SU-DHL-6 (cell line): ENCODE data around the gene RBFA.

Experiments used
- H2AFZ ChIP-seq: fragments of 200-600 bp; sonication (generic); 2 replicates; pipeline ENCODE4 v1.6.1; 2014; ENCODE audit warnings: low read depth, mild to moderate bottlenecking, moderate library complexity, mixed read lengths, antibody characterized with exemption, low read length; ENCODE audit not compliant: severe bottlenecking
- H3F3A ChIP-seq: fragments of 200-600 bp; shearing (Covaris generic); 2 replicates; pipeline ENCODE4 v1.6.0; 2016; ENCODE audit warnings: antibody characterized with exemption, mild to moderate bottlenecking; ENCODE audit not compliant: insufficient read depth
- H3K27ac ChIP-seq: fragments of 200-600 bp; sonication (generic); 2 replicates; pipeline ENCODE4 v1.5.1; 2016; ENCODE audit warnings: low read depth, mild to moderate bottlenecking, low read length, moderate library complexity, mixed read lengths
- H3K27me3 ChIP-seq: fragments of 200-600 bp; sonication (generic), shearing (Covaris generic); 2 replicates; pipeline ENCODE4 v1.6.0; 2014; ENCODE audit warnings: mild to moderate bottlenecking, low read length
- H3K36me3 ChIP-seq: fragments of 200-600 bp; sonication (generic); 2 replicates; pipeline ENCODE4 v1.6.1; 2014; ENCODE audit warnings: mild to moderate bottlenecking, low read length, mixed read lengths
- H3K4me2 ChIP-seq: fragments of 300-600, 200-600 bp; shearing (Covaris generic), sonication (generic); 2 replicates; pipeline ENCODE4 v1.6.0; 2014; ENCODE audit warnings: low read length, low read depth, mild to moderate bottlenecking; ENCODE audit not compliant: poor library complexity, severe bottlenecking
- H3K4me3 ChIP-seq: fragments of 200-600 bp; sonication (generic); 2 replicates; pipeline ENCODE4 v1.5.1; 2014; ENCODE audit warnings: antibody characterized with exemption, low read length, mild to moderate bottlenecking, mixed read lengths; ENCODE audit not compliant: insufficient read depth, poor library complexity, severe bottlenecking
- H3K79me2 ChIP-seq: fragments of 200-600 bp; sonication (generic); 2 replicates; pipeline ENCODE4 v1.6.1; 2014; ENCODE audit warnings: mild to moderate bottlenecking, low read length, moderate library complexity; ENCODE audit not compliant: insufficient read depth
- H3K9ac ChIP-seq: fragments of 200-600 bp; sonication (generic); 2 replicates; pipeline ENCODE4 v1.7.0; 2014; ENCODE audit warnings: mild to moderate bottlenecking, low read length
- H3K9me2 ChIP-seq: fragments of 200-600 bp; sonication (generic); replicated peaks from 2 replicates; pipeline ENCODE4 v1.6.1; 2014; ENCODE audit warnings: low read length; ENCODE audit not compliant: insufficient read depth
- H3K9me3 ChIP-seq: fragments of 200-600 bp; sonication (generic); 2 replicates; pipeline ENCODE4 v1.6.1; 2014; ENCODE audit warnings: low read length, mixed read lengths; ENCODE audit not compliant: insufficient read depth
- H4K20me1 ChIP-seq: fragments of 200-600 bp; sonication (generic); 2 replicates; pipeline ENCODE4 v1.6.1; 2014; ENCODE audit warnings: low read depth, mild to moderate bottlenecking, antibody characterized with exemption, low read length, moderate library complexity, mixed read lengths
- CTCF ChIP-seq: fragments of 200-600 bp; sonication (generic); IDR thresholded peaks from one replicate; pipeline ENCODE4 v1.5.1; 2017; ENCODE audit warnings: antibody characterized with exemption, mild to moderate bottlenecking, low read length, moderate library complexity; ENCODE audit not compliant: insufficient read depth, poor library complexity, severe bottlenecking
- EZH2phosphoT487 ChIP-seq: fragments of 200-600 bp; sonication (generic), shearing (Covaris generic); conservative IDR thresholded peaks from 2 replicates; pipeline ENCODE4 v1.6.1; 2018; ENCODE audit warnings: mild to moderate bottlenecking, antibody characterized with exemption, low read length, moderate library complexity, mixed read lengths

Gene RBFA

DNA sequence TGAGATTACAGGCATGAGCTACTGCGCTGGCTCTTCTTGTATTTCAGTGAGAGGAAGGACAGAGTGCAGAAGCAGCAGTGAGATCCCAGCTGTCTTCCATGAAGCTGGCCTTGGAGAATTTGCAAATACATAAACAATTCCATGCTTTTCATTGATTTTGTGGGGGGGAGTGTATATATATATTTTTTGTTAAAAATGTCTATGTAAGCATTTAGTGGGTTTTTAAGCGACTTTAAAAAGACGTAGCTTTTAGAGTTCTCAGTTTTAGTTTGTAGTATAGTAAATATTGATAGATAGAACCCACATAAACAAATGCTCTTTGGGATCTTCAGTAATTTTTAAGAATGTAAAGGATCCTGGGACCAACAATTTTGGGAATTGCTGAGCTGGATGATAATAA lies 6.3 kb downstream of the RBFA start:
- Histone ChIP-seq H3K9me2 (no peaks in the 10 kb centered on the region), H3F3A (no peaks in the 10 kb centered on the region), H4K20me1 (no peaks in the 10 kb centered on the region), H3K9ac (no peak overlapping the region), H3K9me3 (no peaks in the 10 kb centered on the region), H3K27ac (no peak overlapping the region), H3K79me2 (peaks cover 18% of the 10 kb centered on the region), H3K4me2 (no peak overlapping the region), H3K27me3 (no peaks in the 10 kb centered on the region), H3K36me3 (no peaks in the 10 kb centered on the region), H3K4me3 (no peak overlapping the region), H2AFZ (no peak overlapping the region)
- TF ChIP-seq EZH2phosphoT487 (no peak), CTCF (no peak)

GRCh38 chr18:80041424-80041823 lies 7.2 kb downstream of the RBFA start:
- Histone ChIP-seq H3K27me3 (no peaks in the 10 kb centered on the region), H4K20me1 (no peaks in the 10 kb centered on the region), H3K4me2 (no peak overlapping the region), H3K27ac (no peak overlapping the region), H3K79me2 (peaks cover 9% of the 10 kb centered on the region), H3F3A (no peaks in the 10 kb centered on the region), H2AFZ (no peak overlapping the region), H3K9ac (no peak overlapping the region), H3K9me2 (no peaks in the 10 kb centered on the region), H3K9me3 (no peaks in the 10 kb centered on the region), H3K4me3 (no peak overlapping the region), H3K36me3 (no peaks in the 10 kb centered on the region)
- TF ChIP-seq EZH2phosphoT487 (no peak), CTCF (no peak)

- no peaks in the 10 kb centered on the region for H3F3A ChIP-seq
- H3K9me2 ChIP-seq, result no peaks in the 10 kb centered on the region
- H3K36me3 ChIP-seq, result 0 out of 2 replicates have a peak, but pooled peaks cover under 1% of the 10 kb centered on the region
- no peak overlapping the region for H3K9ac ChIP-seq
- H3K27ac ChIP-seq, result no peak overlapping the region
- no peaks in the 10 kb centered on the region for H4K20me1 ChIP-seq
- TF ChIP-seq EZH2phosphoT487 (no peak), CTCF (no peak)
- no peak overlapping the region for H3K4me3 ChIP-seq
- no peaks in the 10 kb centered on the region for H3K27me3 ChIP-seq
- H2AFZ ChIP-seq, result no peak overlapping the region
- H3K4me2 ChIP-seq, result no peak overlapping the region
- H3K9me3 ChIP-seq, result no peaks in the 10 kb centered on the region
- no peaks in the 10 kb centered on the region for H3K79me2 ChIP-seq
Measured at GRCh38 chr18:80042785-80043184, 8.6 kb downstream of the RBFA start.

- Histone ChIP-seq H3K27ac (no peak overlapping the region), H3K9ac (no peak overlapping the region), H3K79me2 (no peaks in the 10 kb centered on the region), H2AFZ (no peak overlapping the region), H3K9me2 (no peaks in the 10 kb centered on the region), H4K20me1 (no peaks in the 10 kb centered on the region), H3K4me3 (no peak overlapping the region), H3K9me3 (no peaks in the 10 kb centered on the region), H3K36me3 (peaks cover 5% of the 10 kb centered on the region), H3K4me2 (no peak overlapping the region), H3F3A (no peaks in the 10 kb centered on the region), H3K27me3 (no peaks in the 10 kb centered on the region)
- TF ChIP-seq CTCF, result no peak
- TF ChIP-seq EZH2phosphoT487, result no peak
Measured at GRCh38 chr18:80044072-80044471, 9.8 kb downstream of the RBFA start.
